H9 (cell line): ENCODE measurements around the gene ACSM5. TPM values are rescaled to one million over a fixed set of nuclear protein-coding genes. Genes with fewer than 3 reads are reported as not detected.
"Not testable (repeated sequence)": the region's sequence is repeated elsewhere in the genome, so short reads cannot be mapped to it uniquely, and the experiment has no call there.

Experiments used
- DNase-seq: peaks from one replicate; pipeline ENCODE4 v3.0.0-alpha.2; 2017
- H2AFZ ChIP-seq: one replicate; pipeline ENCODE4 v1.6.1; 2013; ENCODE audit warnings: mild to moderate bottlenecking, low read length, control low read depth, moderate library complexity
- H2AK5ac ChIP-seq: 2 replicates; pipeline ENCODE4 v1.6.1; 2013; ENCODE audit warnings: low read length, control low read depth, mixed read lengths; ENCODE audit not compliant: insufficient read length
- H2BK120ac ChIP-seq: one replicate; pipeline ENCODE4 v1.6.1; 2013; ENCODE audit warnings: low read depth, mild to moderate bottlenecking, low read length, control low read depth, inconsistent platforms; ENCODE audit not compliant: poor library complexity, severe bottlenecking
- H2BK12ac ChIP-seq: 2 replicates; pipeline ENCODE4 v1.6.1; 2013; ENCODE audit warnings: low read length, control low read depth, mixed read lengths, low read depth; ENCODE audit not compliant: insufficient read length
- H2BK15ac ChIP-seq: 2 replicates; pipeline ENCODE4 v1.6.1; 2013; ENCODE audit warnings: low read depth, low read length, control low read depth
- H2BK20ac ChIP-seq: one replicate; pipeline ENCODE4 v1.6.1; 2013; ENCODE audit warnings: low read depth, mild to moderate bottlenecking, low read length, control low read depth, inconsistent platforms; ENCODE audit not compliant: poor library complexity, severe bottlenecking
- H2BK5ac ChIP-seq: 2 replicates; pipeline ENCODE4 v1.6.1; 2013; ENCODE audit warnings: low read length, control low read depth, mixed read lengths; ENCODE audit not compliant: insufficient read length
- H3K14ac ChIP-seq: 2 replicates; pipeline ENCODE4 v1.6.1; 2013; ENCODE audit warnings: low read length, control low read depth; ENCODE audit not compliant: insufficient read depth
- H3K18ac ChIP-seq: 2 replicates; pipeline ENCODE4 v1.6.1; 2013; ENCODE audit warnings: low read depth, mild to moderate bottlenecking, mixed read lengths, low read length, control low read depth; ENCODE audit not compliant: insufficient read length
- H3K23ac ChIP-seq: 2 replicates; pipeline ENCODE4 v1.6.1; 2013; ENCODE audit warnings: low read length, control low read depth, mixed read lengths, low read depth; ENCODE audit not compliant: insufficient read length
- H3K23me2 ChIP-seq: 2 replicates; pipeline ENCODE4 v1.6.1; 2013; ENCODE audit warnings: low read depth, mild to moderate bottlenecking, mixed read lengths, low read length, control low read depth; ENCODE audit not compliant: insufficient read length, poor library complexity, severe bottlenecking
- H3K27ac ChIP-seq: 2 replicates; pipeline ENCODE4 v1.5.1; 2013; ENCODE audit warnings: low read length, control low read depth, mixed read lengths, low read depth; ENCODE audit not compliant: insufficient read length
- H3K27me3 ChIP-seq: 2 replicates; pipeline ENCODE4 v1.6.1; 2013; ENCODE audit warnings: low read length, control low read depth, inconsistent platforms; ENCODE audit not compliant: insufficient read depth
- H3K4ac ChIP-seq: 2 replicates; pipeline ENCODE4 v1.6.1; 2013; ENCODE audit warnings: low read depth, mild to moderate bottlenecking, control low read depth, inconsistent platforms, low read length, moderate library complexity
- H3K4me1 ChIP-seq: 2 replicates; pipeline ENCODE4 v1.6.1; 2013; ENCODE audit warnings: low read length, control low read depth, inconsistent platforms; ENCODE audit not compliant: insufficient read depth
- H3K4me2 ChIP-seq: 2 replicates; pipeline ENCODE4 v1.6.1; 2013; ENCODE audit warnings: low read length, control low read depth, mixed read lengths; ENCODE audit not compliant: insufficient read length, insufficient read depth
- H3K56ac ChIP-seq: 2 replicates; pipeline ENCODE4 v1.6.1; 2013; ENCODE audit warnings: low read depth, mild to moderate bottlenecking, mixed read lengths, low read length, control low read depth; ENCODE audit not compliant: insufficient read length
- H3K79me1 ChIP-seq: 2 replicates; pipeline ENCODE4 v1.6.1; 2013; ENCODE audit warnings: low read depth, mild to moderate bottlenecking, moderate library complexity, low read length, control low read depth, inconsistent platforms; ENCODE audit not compliant: insufficient read depth, poor library complexity, severe bottlenecking
- H3K79me2 ChIP-seq: 2 replicates; pipeline ENCODE4 v1.6.1; 2013; ENCODE audit warnings: low read length, control low read depth, inconsistent platforms; ENCODE audit not compliant: insufficient read depth
- H3K9ac ChIP-seq: 2 replicates; pipeline ENCODE4 v1.6.1; 2013; ENCODE audit warnings: low read length, control low read depth, mixed read lengths; ENCODE audit not compliant: insufficient read length; ENCODE audit errors: extremely low read depth
- H3K9me3 ChIP-seq: one replicate; pipeline ENCODE4 v1.6.1; 2013; ENCODE audit warnings: low read depth, low read length, inconsistent platforms; ENCODE audit not compliant: control insufficient read depth
- H3T11ph ChIP-seq: one replicate; pipeline ENCODE4 v1.6.1; 2013; ENCODE audit warnings: mild to moderate bottlenecking, low read length, control low read depth, inconsistent platforms
- H4K20me1 ChIP-seq: one replicate; pipeline ENCODE4 v1.6.1; 2013; ENCODE audit not compliant: control insufficient read depth, insufficient read length, insufficient read depth
- H4K5ac ChIP-seq: 2 replicates; pipeline ENCODE4 v1.6.1; 2013; ENCODE audit warnings: low read depth, mild to moderate bottlenecking, mixed read lengths, low read length, control low read depth; ENCODE audit not compliant: insufficient read length
- H4K8ac ChIP-seq: replicated peaks from 2 replicates; pipeline ENCODE4 v1.6.1; 2013; ENCODE audit warnings: low read length, control low read depth, mixed read lengths, low read depth; ENCODE audit not compliant: insufficient read length
- H4K91ac ChIP-seq: 2 replicates; pipeline ENCODE4 v1.6.1; 2013; ENCODE audit warnings: low read depth, mild to moderate bottlenecking, moderate library complexity, mixed read lengths, low read length, control low read depth; ENCODE audit not compliant: insufficient read length
- H3K27ac Mint-ChIP-seq, 3 experiments: 2 replicates in 2 of 3; 3 replicates in 1 of 3; pipeline ENCODE4 v1.8.0; 2020 to 2021; ENCODE audit warnings: mixed read lengths in 3 of 3, mild to moderate bottlenecking in 1 of 3, moderate library complexity in 1 of 3
- H3K27me3 Mint-ChIP-seq: 2 replicates; pipeline ENCODE4 v1.8.0; 2021; ENCODE audit warnings: low read depth, mild to moderate bottlenecking, moderate library complexity, mixed read lengths
- H3K36me3 Mint-ChIP-seq, 3 experiments: 2 replicates in 2 of 3; 3 replicates in 1 of 3; pipeline ENCODE4 v1.8.0; 2020 to 2021; ENCODE audit warnings: low read depth in 3 of 3, mixed read lengths in 3 of 3; ENCODE audit not compliant: insufficient read depth in 1 of 3
- H3K4me1 Mint-ChIP-seq, 2 experiments: 2 replicates each; pipeline ENCODE4 v1.8.0; 2020; ENCODE audit warnings: mixed read lengths in 2 of 2
- H3K4me3 Mint-ChIP-seq, 2 experiments: 2 replicates in 1 of 2; 3 replicates in 1 of 2; pipeline ENCODE4 v1.8.0; 2020 to 2021; ENCODE audit warnings: mild to moderate bottlenecking in 2 of 2, mixed read lengths in 2 of 2, moderate library complexity in 1 of 2
- H3K9me3 Mint-ChIP-seq, 2 experiments: 2 replicates in 1 of 2; 3 replicates in 1 of 2; pipeline ENCODE4 v1.8.0; 2020; ENCODE audit warnings: mild to moderate bottlenecking in 2 of 2, mixed read lengths in 2 of 2, moderate library complexity in 1 of 2
- CTCF ChIP-seq: fragments of 200-600 bp; sonication (generic); conservative IDR thresholded peaks from 3 replicates; pipeline ENCODE4 v1.8.0; 2021; ENCODE audit warnings: antibody characterized with exemption, mild to moderate bottlenecking
- WGBS: extraction: QIAGEN DNeasy Blood & Tissue Kit; methylation state at CpG from one replicate; pipeline ENCODE4 v1.1.7; 2013; ENCODE audit warnings: missing lambda C conversion rate, low lambda C conversion rate, mixed read lengths; ENCODE audit not compliant: insufficient read length; ENCODE audit errors: extremely low coverage; 5-methylcytosine and 5-hydroxymethylcytosine counted together
- total RNA-seq: library from RNA; stranded (reverse); gene quantifications from 2 replicates; pipeline ENCODE4 v1.2.1, GENCODE V29; 2021

Gene ACSM5
- total RNA-seq, 1 experiment from 2014 or later: not detected

- H3K4me1 Mint-ChIP-seq: no peaks in the 10 kb centered on the region
- Histone ChIP-seq H3K79me2 (no peaks in the 10 kb centered on the region), H3K79me1 (no peaks in the 10 kb centered on the region), H3K18ac (no peak overlapping the region), H3K23me2 (no peaks in the 10 kb centered on the region), H3K4me1 (no peaks in the 10 kb centered on the region), H3T11ph (no peak overlapping the region), H3K23ac (no peak overlapping the region), H2BK15ac (no peak overlapping the region), H3K9me3 (no peaks in the 10 kb centered on the region), H2BK12ac (no peak overlapping the region), H2AFZ (no peak overlapping the region), H2BK120ac (no peak overlapping the region), H3K56ac (no peak overlapping the region), H3K27ac (no peak overlapping the region), H2BK20ac (no peak overlapping the region), H3K4ac (no peak overlapping the region), H2BK5ac (no peak overlapping the region), H3K14ac (no peak overlapping the region), H4K8ac (no peak overlapping the region), H3K9ac (no peak overlapping the region), H3K4me2 (no peak overlapping the region), H4K5ac (no peak overlapping the region), H4K20me1 (no peaks in the 10 kb centered on the region), H2AK5ac (no peak overlapping the region), H3K27me3 (no peaks in the 10 kb centered on the region), H4K91ac (no peak overlapping the region)
- H3K4me3 Mint-ChIP-seq: no peak overlapping the region
- H3K9me3 Mint-ChIP-seq: peaks cover 7 to 16% of the 10 kb centered on the region in 2 experiments; a peak in 3 of 5 replicates
- H3K27me3 Mint-ChIP-seq: peaks cover 2% of the 10 kb centered on the region; the same call in 1 of the 2 replicates
- TF ChIP-seq CTCF: no peak
- H3K27ac Mint-ChIP-seq: no peak overlapping the region
- H3K36me3 Mint-ChIP-seq: no peaks in the 10 kb centered on the region; a peak in 1 of 7 replicates
- no peak for DNase-seq
- no CpG with 5 or more reads among the region's 2 CpGs for WGBS
These were observed 15.0 kb downstream of the ACSM5 start for GRCh38 chr16:20424129-20424866.

GRCh38 chr16:20427401-20427797 is 18.1 kb downstream of the ACSM5 start:
- not testable (repeated sequence) for H3K27me3 Mint-ChIP-seq, H3K27ac ChIP-seq, H4K5ac ChIP-seq, H2BK12ac ChIP-seq, H3K36me3 Mint-ChIP-seq, H2BK20ac ChIP-seq, H4K8ac ChIP-seq, H3K4me3 Mint-ChIP-seq, H3K4me1 ChIP-seq, H3K27ac Mint-ChIP-seq, H3K4ac ChIP-seq, H3K79me2 ChIP-seq, H2AK5ac ChIP-seq, H3K27me3 ChIP-seq, H3K18ac ChIP-seq, H2BK5ac ChIP-seq, H3K23ac ChIP-seq, H3T11ph ChIP-seq, H3K56ac ChIP-seq, H4K91ac ChIP-seq, DNase-seq, H2AFZ ChIP-seq, H3K9me3 ChIP-seq, H3K4me1 Mint-ChIP-seq, H3K9ac ChIP-seq, H2BK15ac ChIP-seq, H4K20me1 ChIP-seq, H3K23me2 ChIP-seq, H2BK120ac ChIP-seq, H3K14ac ChIP-seq, H3K79me1 ChIP-seq, H3K4me2 ChIP-seq
- peaks cover 10 to 29% of the 10 kb centered on the region in 2 experiments; a peak in 3 of 5 replicates for H3K9me3 Mint-ChIP-seq
- whole genome bisulfite sequencing: no CpG with 5 or more reads among the region's 2 CpGs
